Thyroid gland (tissue), 4 donors: ENCODE results near the gene ITCH. TPM values are rescaled to one million over a fixed set of nuclear protein-coding genes. Genes with fewer than 3 reads are reported as not detected.
A peak's percentile ranks its signal among the peaks of the same experiment; 100 is the strongest.
"Not testable (repeated sequence)": the region's sequence is repeated elsewhere in the genome, so short reads cannot be mapped to it uniquely, and the experiment has no call there.

Experiments used
- DNase-seq, 2 donors: peaks; one replicate each; pipeline ENCODE4 v3.0.0-alpha.2; 2019
- H3K27ac ChIP-seq, 3 donors: fragments of 200-600 bp; sonication (generic); 1 replicate in 2 of 3; 2 replicates in 1 of 3; pipeline ENCODE4 v1.5.1; 2016 to 2019; ENCODE audit warnings: mild to moderate bottlenecking in 1 of 3, moderate library complexity in 1 of 3
- H3K27me3 ChIP-seq: fragments of 200-600 bp; sonication (generic); one replicate; pipeline ENCODE4 v1.5.1; 2019
- H3K36me3 ChIP-seq, 2 donors: fragments of 200-600 bp; sonication (generic); one replicate each; pipeline ENCODE4 v1.5.1; 2016 to 2019
- H3K4me1 ChIP-seq, 2 donors: fragments of 200-600 bp; sonication (generic); one replicate each; pipeline ENCODE4 v1.5.1; 2017 to 2019
- H3K4me3 ChIP-seq, 3 donors: fragments of 200-600 bp; sonication (generic); replicated peaks in 1 of 3; 1 replicate in 2 of 3; 2 replicates in 1 of 3; pipeline ENCODE4 v1.5.1; 2016; ENCODE audit warnings: mild to moderate bottlenecking in 1 of 3
- H3K9me3 ChIP-seq: fragments of 200-600 bp; sonication (generic); one replicate; pipeline ENCODE4 v1.5.1; 2017
- POLR2A ChIP-seq, 2 donors: fragments of 450-650 bp; IDR thresholded peaks; one replicate each; pipeline ENCODE4 v1.6.1; 2017; ENCODE audit warnings: antibody characterized with exemption in 2 of 2, mild to moderate bottlenecking in 2 of 2, moderate library complexity in 1 of 2
- WGBS, 2 donors: methylation state at CpG; one replicate each; pipeline ENCODE4 v1.1.5; 2017; 5-methylcytosine and 5-hydroxymethylcytosine counted together
- intact Hi-C: fragments of 100-400 bp; cut with DNase I; formaldehyde crosslinking; loops from one replicate; pipeline ENCODE4 v1.15.1; 2023
- total RNA-seq, 4 donors: library from RNA; depleted of rRNA; stranded (reverse); fragments of >200 nt; gene quantifications; one replicate each; pipeline ENCODE4 v1.2.3, GENCODE V29; 2016
- TF ChIP-seq, protein P1 (sequence below), 6 experiments: fragments of 200-600 bp in 3 of 6; fragments of 450-650 bp in 3 of 6; sonication (generic) in 3 of 6; IDR thresholded peaks; one replicate each; pipeline ENCODE4 v1.5.1; 2016 to 2019; ENCODE audit warnings: antibody characterized with exemption in 6 of 6, mild to moderate bottlenecking in 2 of 6, inconsistent platforms in 1 of 6, moderate library complexity in 1 of 6

Gene ITCH
- total RNA-seq, 4 donors from 2014 or later, result 67.5 to 120 (median 75.5) TPM

DNA sequence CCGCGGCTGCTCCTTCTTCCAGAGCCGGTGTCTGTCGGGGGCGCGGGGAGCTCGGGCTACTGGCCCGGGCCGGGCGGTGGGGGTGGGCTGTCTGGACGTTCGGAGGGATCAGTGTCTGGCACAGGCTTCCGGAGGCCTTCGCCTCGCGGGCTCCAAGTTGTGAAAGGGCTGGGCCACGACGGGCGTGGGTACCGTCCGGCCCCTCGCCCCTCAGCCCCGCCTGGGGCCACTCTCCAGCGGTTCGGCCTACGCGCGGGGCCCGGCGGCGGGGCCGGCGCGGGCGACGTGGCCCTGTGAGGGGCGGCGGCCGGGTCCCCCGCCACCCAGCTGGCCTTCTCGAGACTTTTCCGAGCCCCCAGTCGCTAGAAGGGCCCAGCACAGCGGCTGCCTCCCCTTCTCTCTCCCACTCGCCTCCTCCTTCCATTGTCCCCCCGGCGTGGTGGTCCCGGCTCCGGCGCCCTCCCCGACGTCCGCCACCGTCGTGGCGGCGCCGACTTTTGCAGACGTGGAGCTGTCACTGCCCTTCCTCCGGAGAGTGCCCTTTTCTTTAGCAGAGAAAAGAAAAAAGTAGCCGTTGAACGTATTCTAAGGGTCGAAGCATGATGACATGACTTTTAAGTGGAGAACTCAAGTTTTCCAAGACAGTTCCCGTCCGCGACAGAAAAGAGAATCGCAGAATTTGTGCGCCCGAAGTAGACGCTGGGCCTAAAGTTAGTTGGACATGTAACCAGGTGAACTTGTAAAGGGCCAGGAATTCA lies 571 bp downstream of the ITCH start:
- TF ChIP-seq POLR2A (IDR thresholded peaks at IDR 0.05), result no peak
- TF ChIP-seq, protein P1, sequence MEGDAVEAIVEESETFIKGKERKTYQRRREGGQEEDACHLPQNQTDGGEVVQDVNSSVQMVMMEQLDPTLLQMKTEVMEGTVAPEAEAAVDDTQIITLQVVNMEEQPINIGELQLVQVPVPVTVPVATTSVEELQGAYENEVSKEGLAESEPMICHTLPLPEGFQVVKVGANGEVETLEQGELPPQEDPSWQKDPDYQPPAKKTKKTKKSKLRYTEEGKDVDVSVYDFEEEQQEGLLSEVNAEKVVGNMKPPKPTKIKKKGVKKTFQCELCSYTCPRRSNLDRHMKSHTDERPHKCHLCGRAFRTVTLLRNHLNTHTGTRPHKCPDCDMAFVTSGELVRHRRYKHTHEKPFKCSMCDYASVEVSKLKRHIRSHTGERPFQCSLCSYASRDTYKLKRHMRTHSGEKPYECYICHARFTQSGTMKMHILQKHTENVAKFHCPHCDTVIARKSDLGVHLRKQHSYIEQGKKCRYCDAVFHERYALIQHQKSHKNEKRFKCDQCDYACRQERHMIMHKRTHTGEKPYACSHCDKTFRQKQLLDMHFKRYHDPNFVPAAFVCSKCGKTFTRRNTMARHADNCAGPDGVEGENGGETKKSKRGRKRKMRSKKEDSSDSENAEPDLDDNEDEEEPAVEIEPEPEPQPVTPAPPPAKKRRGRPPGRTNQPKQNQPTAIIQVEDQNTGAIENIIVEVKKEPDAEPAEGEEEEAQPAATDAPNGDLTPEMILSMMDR (IDR thresholded peaks at IDR 0.05), result no peak
- Histone ChIP-seq H3K27ac (peak overlapping the region; percentile 87 to 91 (median 89)), H3K4me3 (peak overlapping the region; percentile 90 to 100 (median 93)), H3K4me1 (peaks cover 40 to 54% of the 10 kb centered on the region in 2 donors), H3K27me3 (no peaks in the 10 kb centered on the region), H3K36me3 (no peaks in the 10 kb centered on the region), H3K9me3 (no peaks in the 10 kb centered on the region)
- intact Hi-C loops, result no loop called here
- DNase-seq, result peak; percentile 10 to 29
- 1 to 2% methylated on average over 30 to 34 of the region's 70 CpGs for WGBS, 2 donors

DNA sequence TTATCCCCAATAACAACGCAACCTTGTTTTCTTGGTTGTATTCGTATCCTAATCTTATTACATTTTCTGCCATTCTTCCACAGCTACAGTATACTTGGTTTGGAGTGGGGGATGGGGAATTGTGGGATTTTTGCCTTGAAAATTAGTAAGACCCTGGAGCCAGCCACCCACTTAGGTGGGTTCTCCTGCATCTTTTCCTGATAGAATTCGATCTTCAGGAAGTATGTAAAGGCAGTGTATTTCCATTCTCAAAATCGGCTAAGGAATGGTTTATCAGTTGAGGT lies 1.1 kb downstream of the ITCH start:
- peaks cover 40 to 54% of the 10 kb centered on the region in 2 donors for H3K4me1 ChIP-seq
- WGBS, 2 donors, result 26 to 37% methylated on average over 4 of the region's 4 CpGs
- peak overlapping the region in 2 of 3 donors; percentile 87 to 91 for H3K27ac ChIP-seq
- H3K4me3 ChIP-seq, result peak overlapping the region in 2 of 3 donors; percentile 90 to 100
- TF ChIP-seq, protein P1 (IDR thresholded peaks at IDR 0.05), result no peak
- TF ChIP-seq POLR2A (IDR thresholded peaks at IDR 0.05), result no peak
- H3K9me3 ChIP-seq, result no peaks in the 10 kb centered on the region
- intact Hi-C loops, result no loop called here
- no peaks in the 10 kb centered on the region for H3K36me3 ChIP-seq
- no peaks in the 10 kb centered on the region for H3K27me3 ChIP-seq
- no peak for DNase-seq

DNA sequence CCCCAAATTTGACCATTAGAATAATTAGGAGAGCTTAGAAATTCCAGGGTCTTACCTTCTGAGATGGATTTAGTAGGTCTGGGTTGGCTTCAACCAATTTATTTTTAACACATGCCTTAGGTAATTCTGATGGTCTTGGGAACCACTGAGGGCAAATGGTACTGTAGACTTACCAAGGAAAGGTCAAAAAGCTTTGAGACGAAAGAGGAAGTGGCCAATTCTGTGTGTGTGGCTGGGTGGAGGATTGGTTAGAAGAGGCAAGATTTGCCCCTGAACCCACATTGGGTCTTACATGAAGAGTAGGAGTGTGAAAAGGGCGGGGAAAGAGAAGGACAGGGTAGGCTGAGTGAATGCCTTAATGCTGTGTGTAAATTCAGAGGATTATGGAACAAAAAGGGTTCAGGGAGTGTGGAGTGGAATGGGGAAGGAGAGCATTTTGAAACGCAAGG lies 2.7 kb downstream of the ITCH start:
- Histone ChIP-seq H3K4me3 (no peak overlapping the region), H3K27me3 (no peaks in the 10 kb centered on the region), H3K4me1 (peaks cover 40 to 54% of the 10 kb centered on the region in 2 donors), H3K9me3 (no peaks in the 10 kb centered on the region), H3K36me3 (peaks cover 11 to 15% of the 10 kb centered on the region in 2 donors), H3K27ac (peak overlapping the region in 1 of 3 donors; percentile 15)
- DNase-seq, result no peak
- TF ChIP-seq, protein P1 (IDR thresholded peaks at IDR 0.05), result no peak
- no peak for TF ChIP-seq POLR2A (IDR thresholded peaks at IDR 0.05)
- WGBS, 2 donors, result 78 to 79% methylated on average over 3 of the region's 3 CpGs
- intact Hi-C loops, result no loop called here

DNA sequence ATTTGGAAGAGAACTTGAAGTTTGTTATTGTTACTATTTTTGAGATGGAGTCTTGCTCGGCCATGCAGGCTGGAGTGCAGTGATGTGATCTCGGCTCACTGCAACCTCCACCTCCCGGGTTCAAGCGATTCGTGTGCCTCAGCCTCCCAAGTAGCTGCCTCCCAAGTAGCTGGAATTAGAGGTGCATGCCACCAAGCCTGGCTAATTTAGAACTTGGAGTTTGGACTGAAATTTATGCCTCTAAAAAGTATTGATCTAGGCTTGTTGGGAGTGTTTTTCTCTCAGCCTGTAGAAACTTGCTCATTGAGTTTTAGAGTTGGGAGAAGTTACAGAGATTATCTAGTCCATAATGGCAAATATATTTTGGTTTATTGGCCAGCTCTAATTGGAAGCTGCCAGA lies 4.1 kb downstream of the ITCH start:
- no peaks in the 10 kb centered on the region for H3K27me3 ChIP-seq
- no peaks in the 10 kb centered on the region for H3K9me3 ChIP-seq
- no peak overlapping the region for H3K27ac ChIP-seq
- WGBS, 2 donors, result 57 to 75% methylated on average over 5 of the region's 5 CpGs
- DNase-seq, result no peak
- no peak for TF ChIP-seq POLR2A (IDR thresholded peaks at IDR 0.05)
- TF ChIP-seq, protein P1 (IDR thresholded peaks at IDR 0.05), result no peak
- H3K4me1 ChIP-seq, result peaks cover 39 to 51% of the 10 kb centered on the region in 2 donors
- peaks cover 11 to 15% of the 10 kb centered on the region in 2 donors for H3K36me3 ChIP-seq
- intact Hi-C loops, result no loop called here
- no peak overlapping the region for H3K4me3 ChIP-seq

DNA sequence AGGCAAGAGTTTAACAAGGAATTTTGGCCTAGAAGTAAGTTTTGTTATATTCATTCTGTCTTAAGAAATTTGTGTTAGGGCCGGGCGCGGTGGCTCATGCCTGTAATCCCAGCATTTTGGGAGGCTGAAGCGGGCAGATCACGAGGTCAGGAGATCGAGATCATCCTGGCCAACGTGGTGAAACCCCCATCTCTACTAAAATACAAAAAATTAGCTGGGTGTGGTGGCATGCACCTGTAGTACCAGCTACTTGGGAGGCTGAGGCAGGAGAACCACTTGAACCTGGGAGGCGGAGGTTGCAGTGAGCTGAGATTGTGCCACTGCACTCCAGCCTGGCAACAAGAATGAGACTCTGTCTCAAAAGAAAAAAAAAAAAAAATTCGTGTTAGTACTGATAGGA lies 4.8 kb downstream of the ITCH start:
- WGBS, 2 donors, result 89 to 92% methylated on average over 9 of the region's 9 CpGs
- Histone ChIP-seq H3K4me1 (peaks cover 31 to 44% of the 10 kb centered on the region in 2 donors), H3K36me3 (peaks cover 11 to 15% of the 10 kb centered on the region in 2 donors)
- DNase-seq, H3K27ac ChIP-seq, H3K27me3 ChIP-seq, H3K9me3 ChIP-seq, intact Hi-C loops, H3K4me3 ChIP-seq: not testable (repeated sequence)
